Ectodermal cell (in vitro differentiated cells): Measurements from ENCODE around the gene GJA5.

Experiments used
- H3K27ac ChIP-seq: 2 replicates; pipeline ENCODE4 v1.7.0; 2013; ENCODE audit warnings: mild to moderate bottlenecking, low read depth, low read length; ENCODE audit not compliant: insufficient read depth, poor library complexity, severe bottlenecking
- H3K27me3 ChIP-seq: 2 replicates; pipeline ENCODE4 v1.7.0; 2013; ENCODE audit warnings: mild to moderate bottlenecking, low read length; ENCODE audit not compliant: insufficient read depth, control insufficient read depth, poor library complexity, severe bottlenecking
- H3K36me3 ChIP-seq: one replicate; pipeline ENCODE4 v1.7.0; 2013; ENCODE audit warnings: low read length; ENCODE audit not compliant: control insufficient read depth, insufficient read depth
- H3K4me1 ChIP-seq: one replicate; pipeline ENCODE4 v1.7.0; 2013; ENCODE audit warnings: low read length; ENCODE audit not compliant: control insufficient read depth, insufficient read depth
- H3K4me3 ChIP-seq: 2 replicates; pipeline ENCODE4 v1.7.0; 2013; ENCODE audit warnings: low read depth, low read length, control low read depth; ENCODE audit not compliant: insufficient read depth
- H3K9me3 ChIP-seq: 2 replicates; pipeline ENCODE4 v1.7.0; 2013; ENCODE audit warnings: mild to moderate bottlenecking, low read length, moderate library complexity; ENCODE audit not compliant: control insufficient read depth
- WGBS, 2 experiments: methylation state at CpG; one replicate each; pipeline ENCODE4 v1.1.7; 2013; ENCODE audit warnings: missing lambda C conversion rate in 2 of 2; 5-methylcytosine and 5-hydroxymethylcytosine counted together

GJA5 gene

GRCh38 chr1:147719029-147719698 is 41.2 kb downstream of the GJA5 start:
- WGBS, 2 experiments = 91 to 95% methylated on average over 7 of the region's 7 CpGs
- H3K4me3 ChIP-seq = no peak overlapping the region
- H3K27ac ChIP-seq = no peak overlapping the region
- H3K27me3 ChIP-seq = no peaks in the 10 kb centered on the region
- H3K36me3 ChIP-seq = no peaks in the 10 kb centered on the region
- H3K4me1 ChIP-seq = no peaks in the 10 kb centered on the region
- H3K9me3 ChIP-seq = no peaks in the 10 kb centered on the region

DNA sequence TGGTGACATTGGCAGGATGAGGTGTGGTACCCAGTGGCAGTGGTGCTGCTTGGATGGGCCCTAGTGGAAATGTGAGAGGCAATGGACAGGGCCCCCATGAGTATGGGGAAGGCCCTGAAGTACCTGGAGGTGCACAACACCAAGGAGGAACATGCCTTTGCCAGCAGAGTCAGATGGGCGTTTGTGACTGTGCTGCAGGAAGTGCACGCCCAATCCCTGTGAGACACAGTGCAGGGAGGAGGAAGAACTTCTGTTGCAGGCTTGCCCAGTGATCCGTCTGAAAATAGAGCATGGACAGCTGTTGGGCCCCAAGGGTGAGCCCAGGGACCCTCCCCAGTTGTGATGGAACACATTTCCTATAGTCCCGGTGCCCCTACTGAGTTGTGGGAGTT is 42.7 kb downstream of the GJA5 start:
- Histone ChIP-seq H3K4me1 (no peaks in the 10 kb centered on the region), H3K27ac (no peak overlapping the region), H3K27me3 (no peaks in the 10 kb centered on the region), H3K4me3 (no peak overlapping the region), H3K9me3 (no peaks in the 10 kb centered on the region), H3K36me3 (no peaks in the 10 kb centered on the region)
- 93 to 96% methylated on average over 4 of the region's 4 CpGs for WGBS, 2 experiments

GRCh38 chr1:147717051-147717705 is 43.2 kb downstream of the GJA5 start:
- Histone ChIP-seq H3K27ac (no peak overlapping the region), H3K4me1 (no peaks in the 10 kb centered on the region), H3K36me3 (no peaks in the 10 kb centered on the region), H3K4me3 (no peak overlapping the region), H3K27me3 (no peaks in the 10 kb centered on the region), H3K9me3 (no peaks in the 10 kb centered on the region)
- 91 to 93% methylated on average over 6 of the region's 6 CpGs for WGBS, 2 experiments

DNA sequence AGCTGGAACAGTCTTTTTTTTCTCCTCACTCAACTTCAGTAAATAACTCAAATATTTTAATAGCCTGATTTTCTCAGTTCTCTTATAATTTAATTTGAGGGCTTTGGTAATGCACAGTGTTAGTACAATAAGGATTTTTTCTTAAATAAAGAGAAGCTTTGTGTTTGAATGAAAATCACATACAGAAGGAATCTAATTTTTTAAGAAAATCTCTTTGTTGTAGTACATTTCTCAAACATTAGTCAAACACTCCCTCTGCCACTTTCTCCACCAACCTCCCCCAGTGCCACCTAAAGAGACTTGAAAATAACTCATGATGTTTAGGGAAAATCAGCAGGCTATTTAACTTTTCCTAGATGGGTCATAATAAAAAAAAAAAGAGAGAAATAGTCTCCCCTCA is 47.8 kb downstream of the GJA5 start:
- H3K4me1 ChIP-seq = no peaks in the 10 kb centered on the region
- H3K27ac ChIP-seq = no peak overlapping the region
- no peaks in the 10 kb centered on the region for H3K9me3 ChIP-seq
- H3K4me3 ChIP-seq = no peak overlapping the region
- no peaks in the 10 kb centered on the region for H3K27me3 ChIP-seq
- H3K36me3 ChIP-seq = no peaks in the 10 kb centered on the region
